H1 (cell line): ENCODE measurements around the gene PLXDC2. TPM values are rescaled to one million over a fixed set of nuclear protein-coding genes. Genes with fewer than 3 reads are reported as not detected.

Experiments
- BACH1 ChIP-seq: IDR thresholded peaks from 2 replicates; pipeline ENCODE4 v1.6.1; 2012; ENCODE audit warnings: low read length, improper control_type of control experiment
- EP300 ChIP-seq, 2 experiments: IDR thresholded peaks; 1 replicate in 1 of 2; 2 replicates in 1 of 2; pipeline ENCODE4 v1.6.1; 2011 to 2012; ENCODE audit warnings: low read depth in 2 of 2, low read length in 2 of 2, mild to moderate bottlenecking in 2 of 2, borderline replicate concordance in 1 of 2, inconsistent platforms in 1 of 2, moderate library complexity in 1 of 2
- JUN ChIP-seq: IDR thresholded peaks from 2 replicates; pipeline ENCODE4 v1.6.1; 2011; ENCODE audit warnings: low read depth, mild to moderate bottlenecking, improper control_type of control experiment, low read length
- POLR2AphosphoS5 ChIP-seq: IDR thresholded peaks from 2 replicates; pipeline ENCODE4 v1.6.1; 2011; ENCODE audit warnings: low read depth, low read length
- SP2 ChIP-seq: IDR thresholded peaks from 2 replicates; pipeline ENCODE4 v1.6.1; 2012; ENCODE audit warnings: mild to moderate bottlenecking, low read length, inconsistent platforms
- TBP ChIP-seq: IDR thresholded peaks from 2 replicates; pipeline ENCODE4 v1.6.1; 2011; ENCODE audit warnings: low read depth, low read length, improper control_type of control experiment
- ZNF274 ChIP-seq: IDR thresholded peaks from 2 replicates; pipeline ENCODE4 v1.7.0; 2012; ENCODE audit warnings: low read length, borderline replicate concordance; ENCODE audit errors: extremely low read depth
- polyA plus RNA-seq, 7 experiments: library from polyadenylated mRNA; depleted of rRNA in 3 of 7; stranded (reverse) in 5 of 7; unstranded in 2 of 7; fragments of >200 nt in 5 of 7; fragments of 200-250 nt in 2 of 7; gene quantifications; 1 replicate in 5 of 7; 2 replicates in 1 of 7; 4 replicates in 1 of 7; pipeline versions ENCODE4 v1.2.1 to v1.2.3, GENCODE V29; 2011 to 2013; ENCODE audit warnings: missing spikeins in 2 of 7, mixed read lengths in 2 of 7
- total RNA-seq: library from RNA; stranded (reverse); fragmentation: NEBNext Ultra II Directional; extraction: Animal tissue kit (Norgen Biotek cat#: 25700); gene quantifications from 2 replicates; pipeline ENCODE4 v1.2.1, GENCODE V29; 2021

Gene PLXDC2
- total and polyA plus RNA-seq, 2 of the 8 experiments (the other 6 are each of a cell fraction or from before 2014, with no cell fraction given): 23.0 to 40.5 TPM

DNA sequence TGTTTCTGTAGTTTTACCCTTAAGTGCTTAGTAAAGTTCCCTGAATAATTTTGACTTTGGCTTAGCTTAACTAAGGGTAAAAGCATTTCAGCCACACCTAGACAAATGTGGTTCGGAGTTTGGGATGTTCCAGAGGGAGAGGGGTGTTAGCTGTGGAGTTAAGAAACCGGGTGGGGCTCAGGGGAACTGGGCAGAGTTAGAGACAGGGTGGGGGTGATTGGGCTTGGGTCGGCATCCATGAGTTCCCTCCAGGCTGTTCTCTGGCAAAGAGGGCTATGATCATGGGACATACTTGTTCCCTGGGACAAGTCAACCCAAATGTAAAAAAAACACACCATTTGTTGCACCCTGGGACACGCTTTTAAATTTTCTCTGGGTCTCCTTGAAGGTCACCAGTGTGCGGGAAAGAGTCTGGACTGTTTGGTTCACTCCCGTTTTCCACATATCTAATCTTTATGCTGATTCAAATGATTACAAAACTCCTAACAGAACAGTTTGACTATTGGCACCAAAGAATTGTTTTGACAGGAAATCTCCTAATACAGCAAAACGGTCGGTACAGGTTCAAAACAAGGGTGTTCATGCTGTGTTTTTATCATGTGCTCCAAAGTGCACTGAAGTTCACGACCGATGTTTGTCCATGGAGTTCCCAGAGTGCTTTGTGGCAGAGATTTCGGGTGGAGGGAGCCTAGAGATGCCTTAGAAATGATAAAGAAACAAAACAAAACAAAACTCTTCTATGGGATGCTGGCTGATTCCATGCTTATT lies 56.5 kb downstream of the PLXDC2 start (continued):
- no peak for TF ChIP-seq EP300 (IDR thresholded peaks at IDR 0.05; ENCODE audit: borderline replicate concordance in 1 of 2, low read depth in 2 of 2, low read length in 2 of 2)
- no peak for TF ChIP-seq POLR2AphosphoS5
- TF ChIP-seq ZNF274: no peak
- TF ChIP-seq SP2: no peak
- TF ChIP-seq JUN: no peak
- TF ChIP-seq TBP: no peak
- no peak for TF ChIP-seq BACH1
- TF ChIP-seq, all 59 proteins: peak for 0
